ENCODE results near the gene PBLD. TPM values are rescaled to one million over a fixed set of nuclear protein-coding genes. Genes with fewer than 3 reads are reported as not detected.

The PBLD gene
- total RNA-seq: 1 to 10 TPM in 1 of 2 donors, under 1 TPM in 1; 0.34 to 1.7 TPM

GRCh38 chr10:68332259-68333057, at the start of gene PBLD:
Gene PBLD (minus strand): TSS chr10:68332928. CDS start chr10:68306844, 26,084 bp downstream.
- Mint-ChIP-seq H3K9me3 (no peaks in the 10 kb centered on the region), H3K27ac (peak within 1 kb of the TSS; percentile 98 to 100), H3K36me3 (peaks cover 46 to 63% of the 10 kb centered on the region in 2 donors)
- ATAC-seq (peak; percentile 24 to 34), DNase-seq (ENCODE audit: low spot score in 2 of 2) (peak; percentile 66 to 75)

GRCh38 chr10:68371604-68372003, 38.9 kb upstream of the PBLD start:
- peaks cover 0 to 4% of the 10 kb centered on the region in 2 donors for H3K9me3 Mint-ChIP-seq
- ATAC-seq (no peak), DNase-seq (ENCODE audit: low spot score in 2 of 2) (no peak)
- peaks cover 20 to 35% of the 10 kb centered on the region in 2 donors for H3K36me3 Mint-ChIP-seq
- no peak overlapping the region for H3K27ac Mint-ChIP-seq

- ATAC-seq (no peak), DNase-seq (ENCODE audit: low spot score in 2 of 2) (no peak)
- Mint-ChIP-seq H3K27ac (no peak overlapping the region), H3K9me3 (no peaks in the 10 kb centered on the region), H3K36me3 (peaks cover 14 to 19% of the 10 kb centered on the region in 2 donors)
Measured at GRCh38 chr10:68367121-68367520, 34.4 kb upstream of the PBLD start.

- H3K9me3 Mint-ChIP-seq: no peaks in the 10 kb centered on the region
- DNase-seq (ENCODE audit: low spot score in 2 of 2) (no peak), ATAC-seq (no peak)
- H3K36me3 Mint-ChIP-seq: peaks cover 10 to 14% of the 10 kb centered on the region in 2 donors
- no peak overlapping the region for H3K27ac Mint-ChIP-seq
Measured at GRCh38 chr10:68366600-68366999, 33.9 kb upstream of the PBLD start.

- peak in 1 of 2 donors; percentile 41 for ATAC-seq
- no peaks in the 10 kb centered on the region for H3K9me3 Mint-ChIP-seq
- H3K27ac Mint-ChIP-seq: peak overlapping the region in 1 of 2 donors; percentile 55
Measured at GRCh38 chr10:68365611-68366010, 32.9 kb upstream of the PBLD start.

GRCh38 chr10:68364101-68364886, 31.6 kb upstream of the PBLD start:
- H3K27ac Mint-ChIP-seq: no peak overlapping the region
- no peaks in the 10 kb centered on the region for H3K36me3 Mint-ChIP-seq
- H3K9me3 Mint-ChIP-seq: no peaks in the 10 kb centered on the region
- ATAC-seq: no peak
- no peak for DNase-seq (ENCODE audit: low spot score in 2 of 2)

More at GRCh38 chr10:68365611-68366010, 32.9 kb upstream of the PBLD start:
- no peak for DNase-seq (ENCODE audit: low spot score in 2 of 2)
- peaks cover 4 to 7% of the 10 kb centered on the region in 2 donors for H3K36me3 Mint-ChIP-seq

GRCh38 chr10:68362590-68362989, 29.9 kb upstream of the PBLD start:
- Mint-ChIP-seq H3K36me3 (no peaks in the 10 kb centered on the region), H3K9me3 (no peaks in the 10 kb centered on the region), H3K27ac (no peak overlapping the region)
- ATAC-seq (no peak), DNase-seq (ENCODE audit: low spot score in 2 of 2) (no peak)

GRCh38 chr10:68359189-68359588, 26.5 kb upstream of the PBLD start:
- ATAC-seq: no peak
- Mint-ChIP-seq H3K9me3 (no peaks in the 10 kb centered on the region), H3K27ac (no peak overlapping the region), H3K36me3 (no peaks in the 10 kb centered on the region)
- no peak for DNase-seq (ENCODE audit: low spot score in 2 of 2)

GRCh38 chr10:68353537-68353936, 20.8 kb upstream of the PBLD start:
- no peaks in the 10 kb centered on the region for H3K9me3 Mint-ChIP-seq

GRCh38 chr10:68348265-68348741, 15.6 kb upstream of the PBLD start:
- Mint-ChIP-seq H3K36me3 (peaks cover 0 to 6% of the 10 kb centered on the region in 2 donors), H3K27ac (peak overlapping the region in 1 of 2 donors; percentile 75), H3K9me3 (no peaks in the 10 kb centered on the region)
- ATAC-seq (peak; percentile 49 to 58), DNase-seq (ENCODE audit: low spot score in 2 of 2) (peak in 1 of 2 donors; percentile 36)

More at GRCh38 chr10:68353537-68353936, 20.8 kb upstream of the PBLD start:
- no peak overlapping the region for H3K27ac Mint-ChIP-seq
- no peaks in the 10 kb centered on the region for H3K36me3 Mint-ChIP-seq
- DNase-seq (ENCODE audit: low spot score in 2 of 2): no peak
- ATAC-seq: no peak

GRCh38 chr10:68346774-68347173, 14.0 kb upstream of the PBLD start:
- ATAC-seq (peak in 1 of 2 donors; percentile 26), DNase-seq (ENCODE audit: low spot score in 2 of 2) (no peak)
- Mint-ChIP-seq H3K27ac (peak overlapping the region in 1 of 2 donors; percentile 55), H3K36me3 (peaks cover 6 to 14% of the 10 kb centered on the region in 2 donors), H3K9me3 (no peaks in the 10 kb centered on the region)

GRCh38 chr10:68345621-68346020, 12.9 kb upstream of the PBLD start:
- peaks cover 11 to 25% of the 10 kb centered on the region in 2 donors for H3K36me3 Mint-ChIP-seq
- peak overlapping the region; percentile 44 to 46 for H3K27ac Mint-ChIP-seq
- no peaks in the 10 kb centered on the region for H3K9me3 Mint-ChIP-seq

GRCh38 chr10:68342909-68343516, 10.3 kb upstream of the PBLD start:
- DNase-seq (ENCODE audit: low spot score in 2 of 2) (no peak), ATAC-seq (no peak)
- no peak overlapping the region for H3K27ac Mint-ChIP-seq
- no peaks in the 10 kb centered on the region for H3K9me3 Mint-ChIP-seq
- H3K36me3 Mint-ChIP-seq: peaks cover 16 to 51% of the 10 kb centered on the region in 2 donors

More at GRCh38 chr10:68345621-68346020, 12.9 kb upstream of the PBLD start:
- no peak for DNase-seq (ENCODE audit: low spot score in 2 of 2)
- no peak for ATAC-seq

GRCh38 chr10:68340358-68341080, 7.8 kb upstream of the PBLD start:
- peak overlapping the region in 1 of 2 donors; percentile 87 for H3K27ac Mint-ChIP-seq
- DNase-seq (ENCODE audit: low spot score in 2 of 2) (no peak), ATAC-seq (peak in 1 of 2 donors; percentile 8)
- peaks cover 22 to 70% of the 10 kb centered on the region in 2 donors for H3K36me3 Mint-ChIP-seq
- no peaks in the 10 kb centered on the region for H3K9me3 Mint-ChIP-seq

GRCh38 chr10:68336754-68337351, 4.1 kb upstream of the PBLD start:
- peaks cover 47 to 100% of the 10 kb centered on the region in 2 donors for H3K36me3 Mint-ChIP-seq
- DNase-seq (ENCODE audit: low spot score in 2 of 2) (no peak), ATAC-seq (no peak)
- H3K9me3 Mint-ChIP-seq: no peaks in the 10 kb centered on the region
- H3K27ac Mint-ChIP-seq: peak overlapping the region in 1 of 2 donors; percentile 96

Data from activated naive CD4-positive, alpha-beta T cell treated with anti-CD3 and anti-CD28 coated beads, Interleukin-2, amount 50 U/mL, for 72 hours (primary cell).